PC-3 (cell line): ENCODE measurements around the gene RER1. TPM values are rescaled to one million over a fixed set of nuclear protein-coding genes. Genes with fewer than 3 reads are reported as not detected.

Experiments
- ATAC-seq: fragments of 200-7000 bp; cut with Tn5 transposase; 2 replicates; pipeline ENCODE4 v1.9.1; 2020; ENCODE audit warnings: mild to moderate bottlenecking, moderate library complexity
- BruUV-seq: library from RNA; stranded (reverse); fragments of 400-500 nt; replicated peaks from 2 replicates; lab custom pipeline; 2021; lab: Mats Ljungman, UMichigan
- CTCF ChIA-PET: fragments of 300-600 bp; sonication (Branson Sonifier 250); formaldehyde crosslinking; loops from one replicate; lab custom pipeline; 2022; ENCODE audit warnings: antibody characterized with exemption; lab: Charles Lee
- POLR2A ChIA-PET: fragments of 300-600 bp; sonication (Branson Sonifier 250); formaldehyde crosslinking; loops from one replicate; lab custom pipeline; 2022; ENCODE audit warnings: antibody characterized with exemption; ENCODE audit not compliant: unreplicated experiment; lab: Charles Lee
- DNase-seq: peaks from one replicate; pipeline ENCODE4 v3.0.0-alpha.2; 2015
- H2AFZ ChIP-seq: fragments of 300-600 bp; sonication (generic); 2 replicates; pipeline ENCODE4 v1.6.0; 2016; ENCODE audit warnings: antibody characterized with exemption, low read length
- H3F3A ChIP-seq: fragments of 300-600 bp; sonication (generic); one replicate; pipeline ENCODE4 v1.6.0; 2017; ENCODE audit warnings: antibody characterized with exemption, low read length, control low read depth, mild to moderate bottlenecking; ENCODE audit not compliant: unreplicated experiment
- H3K27ac ChIP-seq: fragments of 300-600 bp; sonication (generic); 2 replicates; pipeline ENCODE4 v1.5.1; 2016; ENCODE audit warnings: mild to moderate bottlenecking, low read length
- H3K27me3 ChIP-seq: fragments of 300-600 bp; sonication (generic); 2 replicates; pipeline ENCODE4 v1.6.1; 2016; ENCODE audit warnings: low read length, mixed read lengths
- H3K36me3 ChIP-seq: fragments of 300-600 bp; sonication (generic); 2 replicates; pipeline ENCODE4 v1.6.1; 2016; ENCODE audit warnings: low read depth, mixed run types, low read length, mixed read lengths
- H3K4me1 ChIP-seq: fragments of 300-600 bp; sonication (generic); 2 replicates; pipeline ENCODE4 v1.5.1; 2016; ENCODE audit warnings: low read length; ENCODE audit not compliant: insufficient read depth
- H3K4me2 ChIP-seq: fragments of 300-600 bp; sonication (generic); 2 replicates; pipeline ENCODE4 v1.6.0; 2016; ENCODE audit warnings: low read length
- H3K4me3 ChIP-seq: fragments of 300-600 bp; sonication (generic); 2 replicates; pipeline ENCODE4 v1.5.1; 2016; ENCODE audit warnings: mild to moderate bottlenecking, low read length, mixed read lengths
- H3K79me2 ChIP-seq: fragments of 300-600 bp; sonication (generic); 2 replicates; pipeline ENCODE4 v1.6.1; 2017; ENCODE audit warnings: low read length, mixed read lengths
- H3K9ac ChIP-seq: fragments of 300-600 bp; sonication (generic); 2 replicates; pipeline ENCODE4 v1.6.0; 2016; ENCODE audit warnings: mild to moderate bottlenecking, low read length
- H3K9me2 ChIP-seq: fragments of 300-600 bp; sonication (generic); replicated peaks from 2 replicates; pipeline ENCODE4 v1.6.1; 2016; ENCODE audit warnings: mixed run types, low read length, mixed read lengths
- H3K9me3 ChIP-seq: fragments of 300-600 bp; sonication (generic); 2 replicates; pipeline ENCODE4 v1.6.1; 2016; ENCODE audit warnings: low read length, mixed read lengths
- H4K20me1 ChIP-seq: fragments of 300-600 bp; sonication (generic); 2 replicates; pipeline ENCODE4 v1.6.1; 2016; ENCODE audit warnings: low read length, mixed read lengths
- EZH2 ChIP-seq: fragments of 300-600 bp; sonication (generic); IDR thresholded peaks from one replicate; pipeline ENCODE4 v1.6.1; 2017; ENCODE audit warnings: antibody characterized with exemption, mild to moderate bottlenecking, low read length; ENCODE audit not compliant: unreplicated experiment
- EZH2phosphoT487 ChIP-seq: fragments of 300-600 bp; sonication (generic); IDR thresholded peaks from 2 replicates; pipeline ENCODE4 v1.6.1; 2018; ENCODE audit warnings: mild to moderate bottlenecking, antibody characterized with exemption, low read length, borderline replicate concordance
- intact Hi-C: fragments of 100-400 bp; cut with micrococcal nuclease; formaldehyde crosslinking; loops from 2 replicates; pipeline ENCODE4 v1.9.0; 2023
- total RNA-seq: library from RNA; depleted of rRNA; stranded (reverse); fragments of >200 nt; gene quantifications from 2 replicates; pipeline ENCODE4 v1.2.3, GENCODE V29; 2014
- TF ChIP-seq, protein P1 (sequence below): fragments of 300-600 bp; sonication (generic); conservative IDR thresholded peaks from 2 replicates; pipeline ENCODE4 v1.5.1; 2017; ENCODE audit warnings: antibody characterized with exemption, low read depth, mild to moderate bottlenecking, low read length

Gene RER1
- total RNA-seq, 1 experiment from 2014 or later, result 160 TPM

DNA sequence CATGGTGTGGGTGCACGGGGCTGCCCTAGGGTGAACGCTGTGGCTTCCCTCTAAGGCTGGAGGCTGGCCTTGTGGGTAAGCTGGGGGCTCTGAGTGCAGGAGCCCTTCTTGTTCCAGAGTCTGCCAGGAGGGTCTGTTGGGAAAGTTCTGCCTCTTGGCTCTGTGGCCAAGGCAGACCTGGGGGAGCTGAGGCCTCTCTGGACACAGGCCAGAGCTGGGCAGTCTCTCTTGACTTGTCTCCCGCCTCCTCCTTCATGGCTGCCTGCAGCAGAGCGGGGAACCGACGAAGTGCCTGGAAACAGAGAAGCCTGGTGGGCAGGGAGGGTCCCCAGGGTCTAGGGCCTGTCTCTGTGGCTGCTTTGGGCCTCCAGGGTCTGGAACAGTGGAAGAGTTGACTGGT is 51.0 kb downstream of the RER1 start:
- Histone ChIP-seq H3K4me1 (no peaks in the 10 kb centered on the region), H3K27me3 (peaks cover 18% of the 10 kb centered on the region), H4K20me1 (no peaks in the 10 kb centered on the region), H3K79me2 (no peaks in the 10 kb centered on the region), H3K36me3 (no peaks in the 10 kb centered on the region), H3K27ac (no peak overlapping the region), H3K9ac (no peak overlapping the region), H3F3A (no peaks in the 10 kb centered on the region), H3K4me3 (no peak overlapping the region), H3K9me3 (no peaks in the 10 kb centered on the region), H2AFZ (no peak overlapping the region), H3K4me2 (no peak overlapping the region), H3K9me2 (no peaks in the 10 kb centered on the region)
- ChIA-PET CTCF (no interaction called here), POLR2A (no interaction called here)
- BruUV-seq, result no TSS peak
- intact Hi-C loops, result no loop called here
- no peak for TF ChIP-seq EZH2
- TF ChIP-seq, protein P1, sequence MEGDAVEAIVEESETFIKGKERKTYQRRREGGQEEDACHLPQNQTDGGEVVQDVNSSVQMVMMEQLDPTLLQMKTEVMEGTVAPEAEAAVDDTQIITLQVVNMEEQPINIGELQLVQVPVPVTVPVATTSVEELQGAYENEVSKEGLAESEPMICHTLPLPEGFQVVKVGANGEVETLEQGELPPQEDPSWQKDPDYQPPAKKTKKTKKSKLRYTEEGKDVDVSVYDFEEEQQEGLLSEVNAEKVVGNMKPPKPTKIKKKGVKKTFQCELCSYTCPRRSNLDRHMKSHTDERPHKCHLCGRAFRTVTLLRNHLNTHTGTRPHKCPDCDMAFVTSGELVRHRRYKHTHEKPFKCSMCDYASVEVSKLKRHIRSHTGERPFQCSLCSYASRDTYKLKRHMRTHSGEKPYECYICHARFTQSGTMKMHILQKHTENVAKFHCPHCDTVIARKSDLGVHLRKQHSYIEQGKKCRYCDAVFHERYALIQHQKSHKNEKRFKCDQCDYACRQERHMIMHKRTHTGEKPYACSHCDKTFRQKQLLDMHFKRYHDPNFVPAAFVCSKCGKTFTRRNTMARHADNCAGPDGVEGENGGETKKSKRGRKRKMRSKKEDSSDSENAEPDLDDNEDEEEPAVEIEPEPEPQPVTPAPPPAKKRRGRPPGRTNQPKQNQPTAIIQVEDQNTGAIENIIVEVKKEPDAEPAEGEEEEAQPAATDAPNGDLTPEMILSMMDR, result no peak
- no peak for TF ChIP-seq EZH2phosphoT487
- DNase-seq (no peak), ATAC-seq (no peak)

DNA sequence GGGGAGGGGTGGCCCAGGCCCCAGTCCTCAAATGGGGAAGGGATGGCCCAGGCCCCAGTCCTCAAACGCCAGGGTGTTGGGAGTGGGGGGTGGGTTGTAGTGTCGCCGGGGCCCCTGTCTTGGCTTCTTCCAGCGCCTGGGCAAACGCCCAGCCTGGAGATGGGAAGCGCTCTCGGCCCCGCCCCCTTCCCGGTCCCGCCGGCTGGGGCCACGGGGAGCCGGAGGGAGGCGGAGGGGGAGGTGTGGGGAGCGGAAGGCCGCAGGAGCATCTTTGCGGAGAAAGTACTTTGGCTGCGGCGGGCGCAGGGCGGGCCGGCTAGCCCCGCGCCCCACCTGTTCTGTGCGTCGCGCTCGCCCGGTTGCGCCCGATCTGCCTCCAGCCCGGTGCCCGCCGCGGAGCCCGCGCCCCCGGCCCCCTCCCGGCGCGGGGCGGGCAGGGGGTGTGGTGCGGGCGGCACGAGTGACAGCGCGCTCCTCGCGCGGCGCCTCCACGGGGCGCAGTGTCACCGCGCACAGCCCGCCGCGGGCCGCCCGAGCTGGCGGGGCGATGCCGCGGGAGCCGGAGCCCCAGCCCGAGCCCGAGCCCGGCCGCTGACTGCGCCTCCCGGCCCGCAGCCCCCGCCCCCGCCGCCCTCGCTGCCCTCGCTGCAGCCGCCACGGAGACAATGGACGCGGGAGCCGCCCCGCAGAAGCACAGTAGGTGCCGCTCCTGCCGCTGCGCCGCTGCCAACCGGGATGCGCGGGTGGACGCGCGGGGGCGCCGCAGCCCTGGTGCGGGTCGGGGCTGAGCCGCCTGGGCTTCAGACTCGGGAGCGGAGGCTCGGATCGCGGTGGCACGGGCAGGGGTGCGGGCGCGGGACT is 51.9 kb downstream of the RER1 start:
- no peak overlapping the region for H2AFZ ChIP-seq
- no peaks in the 10 kb centered on the region for H3K9me2 ChIP-seq
- intact Hi-C loops, result no loop called here
- no peak for TF ChIP-seq EZH2phosphoT487
- TF ChIP-seq, protein P1, result peak; percentile 49
- no peak for TF ChIP-seq EZH2
- H3K9ac ChIP-seq, result no peak overlapping the region
- H3K27ac ChIP-seq, result no peak overlapping the region
- H3K27me3 ChIP-seq, result peaks cover 18% of the 10 kb centered on the region
- ChIA-PET POLR2A (no interaction called here), CTCF (interaction anchor here (0.6 kb wide), 1 partner anchor 134 kb away, joined by 3 read pairs; no protein-coding TSS in a partner anchor)
- no peak overlapping the region for H3K4me3 ChIP-seq
- no peaks in the 10 kb centered on the region for H4K20me1 ChIP-seq
- no peaks in the 10 kb centered on the region for H3K9me3 ChIP-seq
- ATAC-seq (peak; percentile 20), DNase-seq (peak; percentile 32)
- H3K4me2 ChIP-seq, result peak overlapping the region; percentile 46; the same call in 1 of the 2 replicates
- no peaks in the 10 kb centered on the region for H3K4me1 ChIP-seq
- H3K79me2 ChIP-seq, result no peaks in the 10 kb centered on the region
- H3F3A ChIP-seq, result no peaks in the 10 kb centered on the region
- H3K36me3 ChIP-seq, result no peaks in the 10 kb centered on the region
- no TSS peak for BruUV-seq

DNA sequence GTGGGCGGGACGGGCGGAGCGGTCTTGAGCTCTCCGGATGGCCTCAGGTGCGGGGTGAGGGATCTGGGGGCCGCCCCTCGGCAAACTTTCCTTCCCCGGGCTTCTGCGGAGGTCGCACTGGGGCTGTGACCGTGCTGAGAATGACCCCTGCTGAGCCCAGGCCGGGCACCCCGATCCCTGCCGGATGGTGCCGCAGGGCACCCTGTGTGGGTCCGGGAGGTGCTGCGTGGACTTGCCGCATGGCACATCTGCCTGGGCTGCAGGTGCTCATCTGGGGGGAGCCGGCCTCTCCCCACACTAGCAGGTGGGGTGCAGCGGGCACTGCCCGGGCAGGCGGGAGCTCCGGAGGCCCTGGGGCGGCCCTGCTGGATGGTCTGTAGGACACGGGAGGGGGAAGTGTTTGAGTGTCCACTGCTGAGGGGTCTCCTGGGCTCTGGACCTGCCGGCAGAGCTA is 52.5 kb downstream of the RER1 start:
- no peaks in the 10 kb centered on the region for H3K9me3 ChIP-seq
- H3K79me2 ChIP-seq, result no peaks in the 10 kb centered on the region
- no peaks in the 10 kb centered on the region for H3F3A ChIP-seq
- ATAC-seq (no peak), DNase-seq (no peak)
- no peaks in the 10 kb centered on the region for H3K9me2 ChIP-seq
- H3K4me1 ChIP-seq, result no peaks in the 10 kb centered on the region
- H3K27me3 ChIP-seq, result peaks cover 18% of the 10 kb centered on the region
- POLR2A ChIA-PET, result no interaction called here
- no peak overlapping the region for H3K9ac ChIP-seq
- H3K36me3 ChIP-seq, result no peaks in the 10 kb centered on the region
- no peak overlapping the region for H3K27ac ChIP-seq
- no TSS peak for BruUV-seq
- CTCF ChIA-PET, result interaction anchor here (0.6 kb wide), 1 partner anchor 134 kb away, joined by 3 read pairs; no protein-coding TSS in a partner anchor
- intact Hi-C loops, result no loop called here
- no peak overlapping the region for H3K4me2 ChIP-seq
- no peaks in the 10 kb centered on the region for H4K20me1 ChIP-seq
- H3K4me3 ChIP-seq, result no peak overlapping the region
- TF ChIP-seq, protein P1, result no peak
- TF ChIP-seq EZH2phosphoT487 (no peak), EZH2 (no peak)
- H2AFZ ChIP-seq, result no peak overlapping the region
